ENCODE data around the gene ERC2. TPM values are rescaled to one million over a fixed set of nuclear protein-coding genes. Genes with fewer than 3 reads are reported as not detected.

Gene ERC2
- total RNA-seq, 1 donor from 2014 or later, result 0.99 TPM

- no peak for TF ChIP-seq CTCF (IDR thresholded peaks at IDR 0.05; ENCODE audit: borderline replicate concordance)
- no peak for DNase-seq
- Histone ChIP-seq H3K9me3 (replicated peaks) (no peaks in the 10 kb centered on the region), H3K36me3 (no peaks in the 10 kb centered on the region), H3K4me3 (no peak overlapping the region), H3K27me3 (ENCODE audit: low read depth) (peaks cover 29% of the 10 kb centered on the region), H3K27ac (replicated peaks) (no peak overlapping the region), H3K4me1 (peaks cover 5% of the 10 kb centered on the region)
- intact Hi-C loops (cut with micrococcal nuclease), result no loop called here
These were observed 817.3 kb downstream of the ERC2 start for GRCh38 chr3:55651011-55651410.

GRCh38 chr3:55650011-55650410 lies 818.3 kb downstream of the ERC2 start:
- no peak overlapping the region for H3K4me3 ChIP-seq
- H3K9me3 ChIP-seq (replicated peaks), result no peaks in the 10 kb centered on the region
- peaks cover 5% of the 10 kb centered on the region for H3K4me1 ChIP-seq
- H3K36me3 ChIP-seq, result no peaks in the 10 kb centered on the region
- H3K27me3 ChIP-seq (ENCODE audit: low read depth), result peaks cover 29% of the 10 kb centered on the region
- intact Hi-C loops (cut with micrococcal nuclease), result no loop called here
- no peak overlapping the region for H3K27ac ChIP-seq (replicated peaks)
- DNase-seq, result no peak
- no peak for TF ChIP-seq CTCF (IDR thresholded peaks at IDR 0.05; ENCODE audit: borderline replicate concordance)

- DNase-seq, result no peak
- TF ChIP-seq CTCF (IDR thresholded peaks at IDR 0.05; ENCODE audit: borderline replicate concordance), result no peak
- Histone ChIP-seq H3K4me1 (peaks cover 5% of the 10 kb centered on the region), H3K27me3 (ENCODE audit: low read depth) (peaks cover 29% of the 10 kb centered on the region), H3K4me3 (no peak overlapping the region), H3K36me3 (no peaks in the 10 kb centered on the region), H3K9me3 (replicated peaks) (no peaks in the 10 kb centered on the region), H3K27ac (replicated peaks) (no peak overlapping the region)
- intact Hi-C loops (cut with micrococcal nuclease), result no loop called here
These were observed 818.7 kb downstream of the ERC2 start for GRCh38 chr3:55649554-55649953.

- TF ChIP-seq CTCF (IDR thresholded peaks at IDR 0.05; ENCODE audit: borderline replicate concordance), result no peak
- Histone ChIP-seq H3K9me3 (replicated peaks) (no peaks in the 10 kb centered on the region), H3K27me3 (ENCODE audit: low read depth) (peaks cover 29% of the 10 kb centered on the region), H3K27ac (replicated peaks) (no peak overlapping the region), H3K4me1 (peaks cover 5% of the 10 kb centered on the region), H3K4me3 (no peak overlapping the region), H3K36me3 (no peaks in the 10 kb centered on the region)
- intact Hi-C loops (cut with micrococcal nuclease), result no loop called here
- no peak for DNase-seq
These were observed 819.5 kb downstream of the ERC2 start for GRCh38 chr3:55648591-55649318.

- Histone ChIP-seq H3K4me3 (no peak overlapping the region), H3K9me3 (replicated peaks) (no peaks in the 10 kb centered on the region), H3K36me3 (no peaks in the 10 kb centered on the region), H3K27ac (replicated peaks) (no peak overlapping the region), H3K4me1 (peaks cover 5% of the 10 kb centered on the region), H3K27me3 (ENCODE audit: low read depth) (peaks cover 29% of the 10 kb centered on the region)
- TF ChIP-seq CTCF (IDR thresholded peaks at IDR 0.05; ENCODE audit: borderline replicate concordance), result no peak
- DNase-seq, result no peak
- intact Hi-C loops (cut with micrococcal nuclease), result no loop called here
These were observed 820.6 kb downstream of the ERC2 start for GRCh38 chr3:55647670-55648069.
